ENCODE results near the gene TAF15.
A peak's percentile ranks its signal among the peaks of the same experiment; 100 is the strongest.

Gene TAF15

DNA sequence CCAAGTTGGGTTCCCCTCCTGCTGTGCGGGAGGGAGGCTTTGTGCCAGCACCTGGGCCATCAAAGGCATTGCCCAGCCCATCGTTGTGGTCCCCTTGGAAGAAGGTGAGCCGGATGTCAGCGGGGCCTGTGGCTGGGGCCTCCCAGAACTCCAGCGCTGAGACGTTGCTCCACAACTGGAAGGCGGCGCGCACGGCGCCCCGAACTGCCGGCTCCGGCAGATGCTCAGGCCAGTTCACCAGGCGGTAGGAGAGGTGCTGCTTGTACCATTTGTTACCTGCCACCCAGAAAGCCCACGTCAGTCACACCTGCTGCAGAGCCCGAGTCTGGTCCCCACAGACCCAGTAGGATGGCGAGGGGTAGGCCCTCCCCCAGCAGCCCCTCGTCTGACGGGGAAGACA, 36.2 kb upstream of the TAF15 start:
- Histone ChIP-seq H3K36me3 (replicated peaks in 1 of 2; ENCODE audit: control insufficient read depth in 2 of 2, insufficient read depth in 2 of 2, low read length in 2 of 2) (no peaks in the 10 kb centered on the region), H2BK120ac (ENCODE audit: low read depth, low read length) (no peak overlapping the region), H3K18ac (ENCODE audit: low read length) (peak overlapping the region; percentile 92), H3K23ac (ENCODE audit: low read depth, low read length, poor library complexity) (peak overlapping the region; percentile 44), H2BK12ac (ENCODE audit: low read length) (peak overlapping the region; percentile 75), H4K8ac (ENCODE audit: low read depth, low read length) (no peak overlapping the region), H3K79me1 (ENCODE audit: low read depth, low read length) (peaks cover 2% of the 10 kb centered on the region), H3K14ac (ENCODE audit: low read length) (peak overlapping the region; percentile 63), H2AK5ac (ENCODE audit: low read depth, low read length) (peak overlapping the region; percentile 95), H2AFZ (ENCODE audit: low read length) (peak overlapping the region; percentile 80), H2BK5ac (ENCODE audit: low read length) (no peak overlapping the region), H3K9me3 (replicated peaks in 1 of 2; ENCODE audit: control insufficient read depth in 2 of 2, insufficient read depth in 1 of 2, low read depth in 1 of 2, low read length in 2 of 2) (no peaks in the 10 kb centered on the region), H3K27me3 (ENCODE audit: control insufficient read depth in 3 of 3, insufficient read depth in 3 of 3, low read depth in 1 of 3, low read length in 3 of 3) (peaks cover 0 to 24% (median 0%) of the 10 kb centered on the region in 3 experiments), H3K4me1 (ENCODE audit: control insufficient read depth in 2 of 2, insufficient read depth in 1 of 2, low read depth in 1 of 2, low read length in 2 of 2) (peaks cover 10 to 25% of the 10 kb centered on the region in 2 donors), H3K9ac (ENCODE audit: low read depth, low read length, poor library complexity) (no peak overlapping the region), H3K4me3 (ENCODE audit: low read length in 2 of 2) (no peak overlapping the region), H4K91ac (ENCODE audit: low read depth, low read length, poor library complexity) (no peak overlapping the region), H3K27ac (replicated peaks; ENCODE audit: low read length) (no peak overlapping the region), H3K4me2 (ENCODE audit: insufficient read depth, low read length, poor library complexity, severe bottlenecking) (no peak overlapping the region), H3K4ac (ENCODE audit: low read length) (no peak overlapping the region), H2BK15ac (ENCODE audit: low read length) (peak overlapping the region; percentile 59)
- no CpG with 5 or more reads among the region's 20 CpGs for WGBS, 2 donors (ENCODE audit: extremely low coverage in 2 of 2, insufficient read length in 2 of 2, insufficient replicate concordance in 1 of 2)
- DNase-seq (ENCODE audit: low spot score) = no peak

DNA sequence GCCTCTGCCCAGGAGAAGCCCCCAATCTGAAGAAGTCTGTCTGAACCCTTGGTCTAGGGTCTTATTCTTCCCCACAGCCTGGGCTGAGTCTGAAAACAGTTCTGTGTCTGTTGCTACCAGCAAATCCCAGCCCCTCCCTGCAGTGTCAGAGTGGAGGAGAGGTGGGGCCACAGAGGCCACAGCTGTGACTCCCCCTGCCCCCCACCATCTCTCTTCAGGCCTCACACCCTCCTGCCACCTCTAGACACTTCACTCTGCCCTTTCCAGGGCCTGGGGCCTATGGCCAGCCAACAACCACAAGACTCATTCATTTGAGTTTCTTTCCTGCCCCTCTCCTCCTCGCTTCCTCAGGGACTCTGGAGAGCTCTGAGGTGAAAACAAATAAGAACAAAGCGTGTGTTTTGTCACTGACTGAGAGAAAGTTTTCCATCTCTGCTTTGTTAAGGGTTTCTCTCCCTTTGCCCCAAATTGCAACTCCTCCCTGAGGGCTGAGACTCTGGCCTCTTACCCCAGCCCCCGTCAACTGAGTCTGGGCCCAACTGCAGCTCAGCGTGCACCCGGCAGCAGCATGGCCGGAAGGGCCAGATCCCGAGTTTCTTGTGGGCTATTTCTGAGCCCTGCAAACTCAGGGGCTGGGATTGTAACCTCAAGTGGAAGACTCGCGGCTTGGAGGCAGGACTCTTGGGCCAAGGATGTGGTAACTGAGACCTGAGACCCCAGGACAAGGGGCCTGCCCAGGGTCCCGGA, 35.4 kb upstream of the TAF15 start:
- H3K9ac ChIP-seq (ENCODE audit: low read depth, low read length, poor library complexity) = no peak overlapping the region
- no peaks in the 10 kb centered on the region for H3K36me3 ChIP-seq (replicated peaks in 1 of 2; ENCODE audit: control insufficient read depth in 2 of 2, insufficient read depth in 2 of 2, low read length in 2 of 2)
- H3K79me1 ChIP-seq (ENCODE audit: low read depth, low read length) = peaks cover 2% of the 10 kb centered on the region
- H2BK15ac ChIP-seq (ENCODE audit: low read length) = peak overlapping the region; percentile 59
- no CpG with 5 or more reads among the region's 10 CpGs for WGBS, 2 donors (ENCODE audit: extremely low coverage in 2 of 2, insufficient read length in 2 of 2, insufficient replicate concordance in 1 of 2)
- H2BK5ac ChIP-seq (ENCODE audit: low read length) = no peak overlapping the region
- peak overlapping the region; percentile 47 for H3K14ac ChIP-seq (ENCODE audit: low read length)
- H3K27me3 ChIP-seq (ENCODE audit: control insufficient read depth in 3 of 3, insufficient read depth in 3 of 3, low read depth in 1 of 3, low read length in 3 of 3) = peaks cover 0 to 31% (median 3%) of the 10 kb centered on the region in 3 experiments
- H3K18ac ChIP-seq (ENCODE audit: low read length) = peak overlapping the region; percentile 68
- H2AFZ ChIP-seq (ENCODE audit: low read length) = peak overlapping the region; percentile 80
- H2AK5ac ChIP-seq (ENCODE audit: low read depth, low read length) = peak overlapping the region; percentile 95
- no peak overlapping the region for H2BK12ac ChIP-seq (ENCODE audit: low read length)
- no peak overlapping the region for H2BK120ac ChIP-seq (ENCODE audit: low read depth, low read length)
- no peak overlapping the region for H4K91ac ChIP-seq (ENCODE audit: low read depth, low read length, poor library complexity)
- peaks cover 10 to 26% of the 10 kb centered on the region in 2 donors for H3K4me1 ChIP-seq (ENCODE audit: control insufficient read depth in 2 of 2, insufficient read depth in 1 of 2, low read depth in 1 of 2, low read length in 2 of 2)
- DNase-seq (ENCODE audit: low spot score) = no peak
- no peak overlapping the region for H4K8ac ChIP-seq (ENCODE audit: low read depth, low read length)
- no peaks in the 10 kb centered on the region for H3K9me3 ChIP-seq (replicated peaks in 1 of 2; ENCODE audit: control insufficient read depth in 2 of 2, insufficient read depth in 1 of 2, low read depth in 1 of 2, low read length in 2 of 2)
- peak overlapping the region; percentile 13 for H3K27ac ChIP-seq (replicated peaks; ENCODE audit: low read length)
- H3K4me3 ChIP-seq (ENCODE audit: low read length in 2 of 2) = no peak overlapping the region
- H3K4ac ChIP-seq (ENCODE audit: low read length) = no peak overlapping the region
- H3K4me2 ChIP-seq (ENCODE audit: insufficient read depth, low read length, poor library complexity, severe bottlenecking) = no peak overlapping the region
- no peak overlapping the region for H3K23ac ChIP-seq (ENCODE audit: low read depth, low read length, poor library complexity)

DNA sequence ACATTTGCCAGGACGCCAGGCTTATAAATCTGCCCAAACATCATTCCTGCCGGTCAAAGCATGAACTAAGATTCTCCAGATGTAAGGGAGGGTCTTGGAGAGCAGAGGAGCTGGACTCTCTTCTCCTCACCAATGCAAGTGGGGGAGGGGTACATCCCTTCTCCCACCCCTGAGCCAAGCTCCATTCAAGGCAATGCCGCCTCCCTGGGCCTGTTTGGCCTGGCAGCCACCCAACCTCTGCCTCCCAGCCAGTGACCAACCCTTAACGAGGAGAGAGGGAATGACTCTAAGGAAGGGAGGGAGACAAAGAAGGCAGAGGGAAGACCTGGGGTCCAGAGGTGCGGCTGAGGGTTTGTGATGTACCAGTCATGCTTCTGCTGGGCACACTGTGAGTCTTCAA, 34.8 kb upstream of the TAF15 start:
- Histone ChIP-seq H3K18ac (ENCODE audit: low read length) (peak overlapping the region; percentile 76), H2BK5ac (ENCODE audit: low read length) (no peak overlapping the region), H3K9ac (ENCODE audit: low read depth, low read length, poor library complexity) (peak overlapping the region; percentile 7), H3K4me2 (ENCODE audit: insufficient read depth, low read length, poor library complexity, severe bottlenecking) (no peak overlapping the region), H3K14ac (ENCODE audit: low read length) (no peak overlapping the region), H2AFZ (ENCODE audit: low read length) (peak overlapping the region; percentile 80), H3K79me1 (ENCODE audit: low read depth, low read length) (peaks cover 2% of the 10 kb centered on the region), H3K4ac (ENCODE audit: low read length) (no peak overlapping the region), H4K8ac (ENCODE audit: low read depth, low read length) (no peak overlapping the region), H3K27me3 (ENCODE audit: control insufficient read depth in 3 of 3, insufficient read depth in 3 of 3, low read depth in 1 of 3, low read length in 3 of 3) (peaks cover 0 to 38% (median 3%) of the 10 kb centered on the region in 3 experiments), H3K4me1 (ENCODE audit: control insufficient read depth in 2 of 2, insufficient read depth in 1 of 2, low read depth in 1 of 2, low read length in 2 of 2) (peaks cover 10 to 27% of the 10 kb centered on the region in 2 donors), H2BK120ac (ENCODE audit: low read depth, low read length) (no peak overlapping the region), H2BK15ac (ENCODE audit: low read length) (peak overlapping the region; percentile 59), H2AK5ac (ENCODE audit: low read depth, low read length) (peak overlapping the region; percentile 20), H3K4me3 (ENCODE audit: low read length in 2 of 2) (no peak overlapping the region), H3K36me3 (replicated peaks in 1 of 2; ENCODE audit: control insufficient read depth in 2 of 2, insufficient read depth in 2 of 2, low read length in 2 of 2) (no peaks in the 10 kb centered on the region), H4K91ac (ENCODE audit: low read depth, low read length, poor library complexity) (no peak overlapping the region), H3K9me3 (replicated peaks in 1 of 2; ENCODE audit: control insufficient read depth in 2 of 2, insufficient read depth in 1 of 2, low read depth in 1 of 2, low read length in 2 of 2) (no peaks in the 10 kb centered on the region), H2BK12ac (ENCODE audit: low read length) (peak overlapping the region; percentile 59), H3K23ac (ENCODE audit: low read depth, low read length, poor library complexity) (peak overlapping the region; percentile 45), H3K27ac (replicated peaks; ENCODE audit: low read length) (no peak overlapping the region)
- DNase-seq (ENCODE audit: low spot score) = no peak
- no CpG with 5 or more reads among the region's 5 CpGs for WGBS, 2 donors (ENCODE audit: extremely low coverage in 2 of 2, insufficient read length in 2 of 2, insufficient replicate concordance in 1 of 2)

DNA sequence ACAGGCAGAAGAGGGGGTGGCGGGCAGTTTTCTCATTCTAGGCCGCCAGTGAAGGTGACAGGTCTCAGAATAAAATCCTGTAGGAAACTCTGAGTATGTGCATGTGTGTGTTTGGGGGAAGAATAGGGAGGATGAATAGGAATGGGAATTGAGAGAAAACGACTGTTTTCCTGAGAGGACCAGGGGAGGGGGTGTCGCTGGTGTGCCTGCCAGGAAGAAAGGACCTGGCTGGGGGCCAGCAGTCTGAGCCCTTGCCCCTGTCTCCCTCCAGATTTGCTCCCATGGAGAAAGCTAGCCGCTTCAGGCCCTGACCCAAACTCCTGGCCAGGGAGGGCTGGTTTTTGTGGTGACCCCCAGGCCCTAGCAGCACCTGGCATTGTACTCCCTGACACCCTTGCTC, 34.2 kb upstream of the TAF15 start:
- H4K91ac ChIP-seq (ENCODE audit: low read depth, low read length, poor library complexity) = no peak overlapping the region
- no peak overlapping the region for H4K8ac ChIP-seq (ENCODE audit: low read depth, low read length)
- WGBS, 2 donors (ENCODE audit: extremely low coverage in 2 of 2, insufficient read length in 2 of 2, insufficient replicate concordance in 1 of 2) = no CpG with 5 or more reads among the region's 5 CpGs
- no peak overlapping the region for H3K9ac ChIP-seq (ENCODE audit: low read depth, low read length, poor library complexity)
- H3K4ac ChIP-seq (ENCODE audit: low read length) = no peak overlapping the region
- H2AK5ac ChIP-seq (ENCODE audit: low read depth, low read length) = peak overlapping the region; percentile 63
- H3K14ac ChIP-seq (ENCODE audit: low read length) = no peak overlapping the region
- peaks cover 10 to 27% of the 10 kb centered on the region in 2 donors for H3K4me1 ChIP-seq (ENCODE audit: control insufficient read depth in 2 of 2, insufficient read depth in 1 of 2, low read depth in 1 of 2, low read length in 2 of 2)
- no peaks in the 10 kb centered on the region for H3K36me3 ChIP-seq (replicated peaks in 1 of 2; ENCODE audit: control insufficient read depth in 2 of 2, insufficient read depth in 2 of 2, low read length in 2 of 2)
- peak overlapping the region; percentile 78 for H3K18ac ChIP-seq (ENCODE audit: low read length)
- peak overlapping the region; percentile 80 for H2AFZ ChIP-seq (ENCODE audit: low read length)
- H3K27ac ChIP-seq (replicated peaks; ENCODE audit: low read length) = no peak overlapping the region
- peak overlapping the region; percentile 59 for H2BK15ac ChIP-seq (ENCODE audit: low read length)
- peaks cover 0 to 41% (median 3%) of the 10 kb centered on the region in 3 experiments for H3K27me3 ChIP-seq (ENCODE audit: control insufficient read depth in 3 of 3, insufficient read depth in 3 of 3, low read depth in 1 of 3, low read length in 3 of 3)
- H2BK5ac ChIP-seq (ENCODE audit: low read length) = no peak overlapping the region
- no peak overlapping the region for H3K4me3 ChIP-seq (ENCODE audit: low read length in 2 of 2)
- H3K4me2 ChIP-seq (ENCODE audit: insufficient read depth, low read length, poor library complexity, severe bottlenecking) = no peak overlapping the region
- H3K9me3 ChIP-seq (replicated peaks in 1 of 2; ENCODE audit: control insufficient read depth in 2 of 2, insufficient read depth in 1 of 2, low read depth in 1 of 2, low read length in 2 of 2) = no peaks in the 10 kb centered on the region
- H3K23ac ChIP-seq (ENCODE audit: low read depth, low read length, poor library complexity) = no peak overlapping the region
- no peak overlapping the region for H2BK120ac ChIP-seq (ENCODE audit: low read depth, low read length)
- H3K79me1 ChIP-seq (ENCODE audit: low read depth, low read length) = peaks cover 2% of the 10 kb centered on the region
- no peak for DNase-seq (ENCODE audit: low spot score)
- peak overlapping the region; percentile 59 for H2BK12ac ChIP-seq (ENCODE audit: low read length)

All from neuronal stem cell (in vitro differentiated cells).